ENCODE results near the gene MATN3.

- TF ChIP-seq CTCF (IDR thresholded peaks at IDR 0.05) (no peak), EZH2phosphoT487 (IDR thresholded peaks at IDR 0.05) (no peak), EZH2 (IDR thresholded peaks at IDR 0.05) (no peak)
These were observed 49.5 kb upstream of the MATN3 start for GRCh38 chr2:20061940-20062339.
